ENCODE results near the gene ARHGAP18. TPM values are rescaled to one million over a fixed set of nuclear protein-coding genes. Genes with fewer than 3 reads are reported as not detected.
A peak's percentile ranks its signal among the peaks of the same experiment; 100 is the strongest.

The ARHGAP18 gene
- total and polyA plus RNA-seq, 2 of the 13 experiments (the other 11 are each of a cell fraction or from before 2014, with no cell fraction given), result 58.2 to 115 TPM

GRCh38 chr6:129709769-129710449 lies at the start of gene ARHGAP18 (continued):
- peak; percentile 72; the same call in 1 of the 2 replicates for TF ChIP-seq NR0B2 (CRISPR knock-in tag; IDR thresholded peaks at IDR 0.05)
- no peak for TF ChIP-seq MED8 (CRISPR knock-in tag; IDR thresholded peaks at IDR 0.05; ENCODE audit: insufficient replicate concordance)
- peak; percentile 54; the same call in 1 of the 2 replicates for TF ChIP-seq ATF2 (CRISPR knock-in tag; IDR thresholded peaks at IDR 0.05)
- TF ChIP-seq ZNF550 (CRISPR knock-in tag; IDR thresholded peaks at IDR 0.05; ENCODE audit: borderline replicate concordance), result no peak
- peak; percentile 82; the same call in 1 of the 2 replicates for TF ChIP-seq ZNF33B (CRISPR knock-in tag; IDR thresholded peaks at IDR 0.05)
- no peak for TF ChIP-seq TERF1 (CRISPR knock-in tag; IDR thresholded peaks at IDR 0.05)
- no peak for TF ChIP-seq ZHX2 (IDR thresholded peaks at IDR 0.05; ENCODE audit: low read depth)
- TF ChIP-seq ZHX2 (CRISPR knock-in tag; IDR thresholded peaks at IDR 0.05; ENCODE audit: borderline replicate concordance), result peak; percentile 26; the same call in 1 of the 2 replicates
- TF ChIP-seq ZNF317 (CRISPR knock-in tag; IDR thresholded peaks at IDR 0.05), result peak; percentile 78
- TF ChIP-seq PHF8 (CRISPR knock-in tag; IDR thresholded peaks at IDR 0.05), result peak; percentile 74
- TF ChIP-seq ZNF44 (CRISPR knock-in tag; IDR thresholded peaks at IDR 0.05), result 0 out of 2 replicates have a peak, but pooled peaks have one; percentile 77
- peak; percentile 97 for TF ChIP-seq UBTF (CRISPR knock-in tag; IDR thresholded peaks at IDR 0.05)
- TF ChIP-seq PBX2 (CRISPR knock-in tag; IDR thresholded peaks at IDR 0.05), result 0 out of 2 replicates have a peak, but pooled peaks have one; percentile 42
- TF ChIP-seq ZNF34 (CRISPR knock-in tag; IDR thresholded peaks at IDR 0.05; ENCODE audit: borderline replicate concordance), result peak; percentile 93; the same call in 1 of the 2 replicates
- TF ChIP-seq NFYC (CRISPR knock-in tag; IDR thresholded peaks at IDR 0.05), result peak; percentile 70
- TF ChIP-seq SRSF1 (optimal IDR thresholded peaks at IDR 0.05; ENCODE audit: low read depth, low read length), result peak; percentile 64
